Stomach (tissue), 9 donors: ENCODE measurements around the gene ARHGAP26. TPM values are rescaled to one million over a fixed set of nuclear protein-coding genes. Genes with fewer than 3 reads are reported as not detected.

Source experiments
- DNase-seq, 2 donors: peaks; one replicate each; pipeline versions ENCODE4 v3.0.0 to v3.0.0-alpha.2; 2013 to 2019
- H3K27ac ChIP-seq, 5 donors: fragments of 200-600 bp in 4 of 5; sonication (generic) in 4 of 5; one replicate each; pipeline ENCODE4 v1.5.1; 2013 to 2019; ENCODE audit warnings: mild to moderate bottlenecking in 1 of 5, moderate library complexity in 1 of 5
- H3K27me3 ChIP-seq, 3 donors: fragments of 200-600 bp; sonication (generic); one replicate each; pipeline ENCODE4 v1.5.1; 2017 to 2019; ENCODE audit warnings: mixed run types in 1 of 3
- H3K36me3 ChIP-seq, 4 donors: fragments of 200-600 bp; sonication (generic); 1 replicate in 3 of 4; 2 replicates in 1 of 4; pipeline ENCODE4 v1.5.1; 2016 to 2019
- H3K4me1 ChIP-seq, 4 donors: fragments of 200-600 bp; sonication (generic); one replicate each; pipeline ENCODE4 v1.5.1; 2016 to 2019
- H3K4me3 ChIP-seq, 4 donors: fragments of 200-600 bp; sonication (generic) in 3 of 4; one replicate each; pipeline ENCODE4 v1.5.1; 2016 to 2019; ENCODE audit warnings: mild to moderate bottlenecking in 1 of 4
- H3K9me3 ChIP-seq, 4 donors: fragments of 200-600 bp; sonication (generic); one replicate each; pipeline ENCODE4 v1.5.1; 2016 to 2019
- CTCF ChIP-seq, 7 experiments: fragments of 450-650 bp in 4 of 7; fragments of 200-600 bp in 3 of 7; sonication (generic) in 3 of 7; IDR thresholded peaks; one replicate each; pipeline ENCODE4 v1.5.1; 2016 to 2019; ENCODE audit warnings: antibody characterized with exemption in 7 of 7, control low read depth in 2 of 7, mild to moderate bottlenecking in 1 of 7
- EP300 ChIP-seq: sonication (generic); formaldehyde crosslinking; IDR thresholded peaks from one replicate; pipeline ENCODE4 v1.6.1; 2017; ENCODE audit warnings: antibody characterized with exemption
- POLR2A ChIP-seq, 4 donors: fragments of 450-650 bp; IDR thresholded peaks; one replicate each; pipeline ENCODE4 v1.6.1; 2016; ENCODE audit warnings: antibody characterized with exemption in 4 of 4, control low read depth in 2 of 4, mild to moderate bottlenecking in 1 of 4, moderate library complexity in 1 of 4
- POLR2AphosphoS5 ChIP-seq, 3 donors: sonication (generic); formaldehyde crosslinking; IDR thresholded peaks; one replicate each; pipeline ENCODE4 v1.6.1; 2016; ENCODE audit warnings: antibody characterized with exemption in 3 of 3
- WGBS, 5 donors: extraction: QIAGEN DNeasy Blood & Tissue Kit in 3 of 5; methylation state at CpG; one replicate each; pipeline versions ENCODE4 v1.1.5 to v1.1.7; 2013 to 2018; 5-methylcytosine and 5-hydroxymethylcytosine counted together
- intact Hi-C: fragments of 100-400 bp; cut with DNase I; formaldehyde crosslinking; loops from one replicate; pipeline ENCODE4 v1.15.1; 2023; ENCODE audit warnings: low total_unique reads
- polyA plus RNA-seq, 3 donors: library from polyadenylated mRNA; stranded (reverse); fragments of 200-250 nt; gene quantifications; one replicate each; pipeline ENCODE4 v1.2.3, GENCODE V29; 2013
- total RNA-seq, 5 donors: library from RNA; depleted of rRNA; stranded (reverse); fragments of >200 nt; gene quantifications; one replicate each; pipeline versions ENCODE4 v1.1.0 to v1.2.3, GENCODE V29; 2014 to 2016
- donor health status: healthy with polysubstance abuse.
- donor health status: Bipolar disorder and iron deficiency.
- donor health status: healthy.

ARHGAP26 gene
- total and polyA plus RNA-seq, 8 donors, result 4.0 to 115 (median 34.1) TPM

- no peaks in the 10 kb centered on the region for H3K27me3 ChIP-seq
- 66 to 78% (median 72%) methylated on average over 10 of the region's 10 CpGs for WGBS, 5 donors
- DNase-seq, result peak in 1 of 2 donors; percentile 49
- H3K4me1 ChIP-seq, result peaks cover under 1 to 58% (median 14%) of the 10 kb centered on the region in 4 donors
- no peak overlapping the region for H3K27ac ChIP-seq
- TF ChIP-seq CTCF (IDR thresholded peaks at IDR 0.05) (no peak), POLR2A (IDR thresholded peaks at IDR 0.05) (no peak), EP300 (no peak), POLR2AphosphoS5 (IDR thresholded peaks at IDR 0.05) (no peak)
- intact Hi-C loops, result no loop called here
- no peak overlapping the region for H3K4me3 ChIP-seq
- H3K36me3 ChIP-seq, result peaks cover 0 to 27% (median 16%) of the 10 kb centered on the region in 4 donors
- H3K9me3 ChIP-seq, result no peaks in the 10 kb centered on the region
Measured at GRCh38 chr5:143217065-143217803, 447.1 kb downstream of the ARHGAP26 start.

DNA sequence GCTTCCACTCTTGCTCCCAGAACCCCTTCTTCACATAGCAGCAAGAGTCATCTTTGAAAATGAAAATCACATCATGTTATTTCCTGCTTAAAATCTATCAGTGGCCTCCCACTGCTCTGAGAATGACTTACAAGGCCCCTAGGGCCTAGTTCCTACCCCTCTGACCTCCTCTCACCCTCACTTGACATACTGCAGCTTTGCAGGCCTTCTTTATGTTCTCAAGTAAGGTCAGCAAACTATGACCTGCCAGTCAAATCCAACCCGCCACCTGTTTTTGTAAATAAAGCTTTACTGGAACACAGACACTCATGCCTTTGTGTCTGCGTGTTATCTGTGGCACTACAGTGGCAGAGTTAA is 447.6 kb downstream of the ARHGAP26 start:
- no peak for TF ChIP-seq EP300
- TF ChIP-seq CTCF (IDR thresholded peaks at IDR 0.05), result no peak
- no peak for TF ChIP-seq POLR2A (IDR thresholded peaks at IDR 0.05)
- no peak for TF ChIP-seq POLR2AphosphoS5 (IDR thresholded peaks at IDR 0.05)
- intact Hi-C loops, result no loop called here
- DNase-seq, result no peak
- Histone ChIP-seq H3K36me3 (peaks cover 0 to 33% (median 19%) of the 10 kb centered on the region in 4 donors), H3K4me1 (peaks cover 3 to 63% (median 18%) of the 10 kb centered on the region in 4 donors), H3K27me3 (no peaks in the 10 kb centered on the region), H3K27ac (no peak overlapping the region), H3K9me3 (no peaks in the 10 kb centered on the region), H3K4me3 (no peak overlapping the region)
- WGBS, 5 donors, result 78 to 95% (median 86%) methylated on average over 2 of the region's 2 CpGs

- H3K9me3 ChIP-seq, result no peaks in the 10 kb centered on the region
- H3K4me3 ChIP-seq, result no peak overlapping the region
- H3K27ac ChIP-seq, result no peak overlapping the region
- H3K36me3 ChIP-seq, result peaks cover 0 to 39% (median 23%) of the 10 kb centered on the region in 4 donors
- H3K27me3 ChIP-seq, result no peaks in the 10 kb centered on the region
- DNase-seq, result no peak
- no peak for TF ChIP-seq CTCF (IDR thresholded peaks at IDR 0.05)
- no peak for TF ChIP-seq POLR2AphosphoS5 (IDR thresholded peaks at IDR 0.05)
- intact Hi-C loops, result no loop called here
- peaks cover 3 to 58% (median 21%) of the 10 kb centered on the region in 4 donors for H3K4me1 ChIP-seq
- 55 to 87% (median 75%) methylated on average over 4 of the region's 4 CpGs for WGBS, 5 donors
Measured at GRCh38 chr5:143218517-143219170, 448.5 kb downstream of the ARHGAP26 start.

GRCh38 chr5:143219696-143220095 is 449.5 kb downstream of the ARHGAP26 start:
- H3K4me1 ChIP-seq, result peaks cover 3 to 53% (median 21%) of the 10 kb centered on the region in 4 donors
- 55 to 75% (median 62%) methylated on average over 2 of the region's 2 CpGs for WGBS, 5 donors
- no peaks in the 10 kb centered on the region for H3K27me3 ChIP-seq
- no peaks in the 10 kb centered on the region for H3K9me3 ChIP-seq
- H3K36me3 ChIP-seq, result peaks cover 0 to 40% (median 22%) of the 10 kb centered on the region in 4 donors
- H3K27ac ChIP-seq, result peak overlapping the region in 2 of 5 donors; percentile 52 to 59
- DNase-seq, result no peak
- no peak overlapping the region for H3K4me3 ChIP-seq
- TF ChIP-seq CTCF (IDR thresholded peaks at IDR 0.05) (no peak), POLR2A (IDR thresholded peaks at IDR 0.05) (no peak), EP300 (no peak), POLR2AphosphoS5 (IDR thresholded peaks at IDR 0.05) (no peak)
- intact Hi-C loops, result no loop called here
